NT2/D1 (cell line): ENCODE data around the gene AKT2.
"Not testable (repeated sequence)": the region's sequence is repeated elsewhere in the genome, so short reads cannot be mapped to it uniquely, and the experiment has no call there.

ENCODE experiments used
- DNase-seq: peaks from one replicate; pipeline ENCODE4 v3.0.0-alpha.2; 2011; ENCODE audit warnings: low read depth, low spot score
- H3K27me3 ChIP-seq: 2 replicates; pipeline ENCODE4 v1.6.0; 2011; ENCODE audit warnings: mild to moderate bottlenecking; ENCODE audit not compliant: insufficient read length, insufficient read depth
- H3K36me3 ChIP-seq: 2 replicates; pipeline ENCODE4 v1.6.1; 2011; ENCODE audit warnings: mild to moderate bottlenecking, low read length, mixed read lengths; ENCODE audit not compliant: insufficient read depth, insufficient read length
- H3K4me1 ChIP-seq: 2 replicates; pipeline ENCODE4 v1.5.1; 2011; ENCODE audit not compliant: insufficient read depth, insufficient read length
- H3K4me3 ChIP-seq: 2 replicates; pipeline ENCODE4 v1.5.1; 2011; ENCODE audit warnings: low read depth; ENCODE audit not compliant: insufficient read length
- H3K9ac ChIP-seq: 2 replicates; pipeline ENCODE4 v1.6.0; 2011; ENCODE audit warnings: low read depth; ENCODE audit not compliant: insufficient read length
- H3K9me3 ChIP-seq: 2 replicates; pipeline ENCODE4 v1.5.1; 2011; ENCODE audit warnings: mild to moderate bottlenecking, low read length; ENCODE audit not compliant: insufficient read depth
- SUZ12 ChIP-seq: IDR thresholded peaks from 2 replicates; pipeline ENCODE4 v1.6.1; 2011; ENCODE audit not compliant: insufficient read length, insufficient read depth; ENCODE audit errors: extremely low read depth
- YY1 ChIP-seq: IDR thresholded peaks from 2 replicates; pipeline ENCODE4 v1.6.1; 2011; ENCODE audit not compliant: insufficient read length, insufficient read depth
- ZNF274 ChIP-seq: IDR thresholded peaks from 2 replicates; pipeline ENCODE4 v1.6.1; 2011; ENCODE audit warnings: mild to moderate bottlenecking, low read depth, low read length

Gene AKT2

GRCh38 chr19:40284501-40285352 lies at the start of gene AKT2:
TSS of gene AKT2 (minus strand) at chr19:40285345. CDS start at chr19:40265267, 20,078 bp downstream.
- Histone ChIP-seq H3K9me3 (no peaks in the 10 kb centered on the region), H3K4me3 (peak within 1 kb of the TSS; percentile 84), H3K4me1 (peaks cover 15% of the 10 kb centered on the region), H3K27me3 (no peaks in the 10 kb centered on the region), H3K9ac (peak within 1 kb of the TSS; percentile 95), H3K36me3 (peaks cover 18% of the 10 kb centered on the region)
- DNase-seq, result peak; percentile 51
- TF ChIP-seq ZNF274, result no peak
- TF ChIP-seq SUZ12, result no peak
- TF ChIP-seq YY1, result no peak

GRCh38 chr19:40333083-40333482 lies 47.9 kb upstream of the AKT2 start:
- H3K36me3 ChIP-seq, result peaks cover 50% of the 10 kb centered on the region
- not testable (repeated sequence) for H3K9ac ChIP-seq, H3K4me3 ChIP-seq, H3K27me3 ChIP-seq, H3K9me3 ChIP-seq, DNase-seq, H3K4me1 ChIP-seq

GRCh38 chr19:40332669-40333068 lies 47.5 kb upstream of the AKT2 start:
- H3K9me3 ChIP-seq, result no peaks in the 10 kb centered on the region
- peaks cover 54% of the 10 kb centered on the region for H3K36me3 ChIP-seq
- H3K4me1 ChIP-seq, result peaks cover 6% of the 10 kb centered on the region
- H3K4me3 ChIP-seq, result no peak overlapping the region
- no peaks in the 10 kb centered on the region for H3K27me3 ChIP-seq
- no peak for TF ChIP-seq ZNF274
- no peak for TF ChIP-seq YY1
- no peak overlapping the region for H3K9ac ChIP-seq
- no peak for DNase-seq

DNA sequence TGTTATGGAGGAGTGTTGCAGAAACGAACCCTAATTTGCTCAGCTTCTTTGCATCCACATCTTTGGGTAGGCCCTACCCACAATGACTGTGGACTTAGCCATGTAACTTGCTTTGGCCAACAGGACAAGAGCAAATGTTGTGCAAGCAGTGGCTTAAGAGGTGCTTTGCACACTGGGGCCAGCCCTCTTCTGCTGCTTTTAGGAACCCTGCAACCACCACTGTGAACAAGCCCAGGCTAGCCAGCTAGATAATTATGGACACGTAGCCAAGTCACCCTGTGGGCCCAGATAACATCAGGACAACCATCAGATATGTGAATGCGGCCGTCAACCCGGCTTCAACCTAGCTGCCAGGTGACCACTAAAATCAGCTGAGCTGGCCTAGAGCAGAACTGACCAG lies 45.9 kb upstream of the AKT2 start:
- H3K9me3 ChIP-seq, result no peaks in the 10 kb centered on the region
- peaks cover 63% of the 10 kb centered on the region for H3K36me3 ChIP-seq
- no peak overlapping the region for H3K9ac ChIP-seq
- TF ChIP-seq SUZ12 (no peak), ZNF274 (no peak), YY1 (no peak)
- H3K4me3 ChIP-seq, result no peak overlapping the region
- no peak for DNase-seq
- no peaks in the 10 kb centered on the region for H3K27me3 ChIP-seq
- peaks cover 6% of the 10 kb centered on the region for H3K4me1 ChIP-seq

DNA sequence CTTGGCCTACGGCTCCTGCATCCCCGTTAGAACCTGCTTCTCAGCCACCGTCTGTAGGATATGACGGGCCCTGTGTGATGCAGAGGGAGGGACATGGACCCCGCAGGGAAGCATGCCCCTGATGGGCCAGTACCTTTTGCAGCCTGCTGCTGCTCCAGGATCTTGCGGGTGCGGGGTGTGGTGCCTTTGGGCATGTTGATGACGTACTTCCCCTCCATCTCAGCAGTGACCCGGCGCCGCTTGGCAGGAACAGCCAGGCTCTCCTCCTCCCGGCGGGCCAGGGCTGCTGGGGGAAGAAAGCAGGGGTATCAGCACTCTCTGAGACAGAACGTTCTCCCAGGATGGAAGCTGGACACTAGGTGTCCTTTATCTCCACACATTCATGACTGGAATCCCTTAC lies 41.1 kb upstream of the AKT2 start:
- no peak for DNase-seq
- H3K4me1 ChIP-seq, result peaks cover 10% of the 10 kb centered on the region
- no peaks in the 10 kb centered on the region for H3K9me3 ChIP-seq
- TF ChIP-seq SUZ12, result no peak
- no peak for TF ChIP-seq YY1
- TF ChIP-seq ZNF274, result no peak
- H3K27me3 ChIP-seq, result no peaks in the 10 kb centered on the region
- H3K4me3 ChIP-seq, result no peak overlapping the region
- H3K9ac ChIP-seq, result no peak overlapping the region
- peaks cover 69% of the 10 kb centered on the region for H3K36me3 ChIP-seq

- Histone ChIP-seq H3K27me3 (no peaks in the 10 kb centered on the region), H3K9ac (no peak overlapping the region), H3K4me3 (no peak overlapping the region), H3K36me3 (peaks cover 73% of the 10 kb centered on the region), H3K9me3 (no peaks in the 10 kb centered on the region), H3K4me1 (peaks cover 8% of the 10 kb centered on the region)
- TF ChIP-seq SUZ12, result no peak
- no peak for DNase-seq
These were observed 38.6 kb upstream of the AKT2 start for GRCh38 chr19:40323705-40324104.

- TF ChIP-seq SUZ12, result no peak
- Histone ChIP-seq H3K27me3 (no peaks in the 10 kb centered on the region), H3K9me3 (no peaks in the 10 kb centered on the region), H3K9ac (no peak overlapping the region), H3K36me3 (peaks cover 71% of the 10 kb centered on the region), H3K4me3 (no peak overlapping the region), H3K4me1 (peaks cover 6% of the 10 kb centered on the region)
- no peak for DNase-seq
These were observed 37.9 kb upstream of the AKT2 start for GRCh38 chr19:40322951-40323615.

DNA sequence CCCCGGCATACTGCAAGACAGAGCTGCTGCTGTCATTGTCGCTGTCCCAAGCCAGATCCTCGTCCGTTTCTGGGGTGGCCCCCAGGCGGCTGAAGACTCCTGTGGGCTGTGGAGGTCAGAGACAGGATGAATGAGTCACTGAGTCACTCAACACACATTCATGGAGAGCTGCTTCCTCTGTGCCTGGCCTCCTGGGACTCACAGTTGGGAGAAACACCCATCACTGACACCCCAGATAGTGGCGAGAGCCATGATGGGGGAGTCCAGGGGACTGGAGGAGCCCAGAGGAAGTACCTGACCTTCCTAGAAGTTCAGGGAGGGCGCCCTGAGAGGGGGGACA lies 37.1 kb upstream of the AKT2 start:
- Histone ChIP-seq H3K9me3 (no peaks in the 10 kb centered on the region), H3K27me3 (no peaks in the 10 kb centered on the region), H3K4me3 (no peak overlapping the region), H3K36me3 (peaks cover 64% of the 10 kb centered on the region), H3K9ac (no peak overlapping the region), H3K4me1 (peaks cover 6% of the 10 kb centered on the region)
- DNase-seq, result no peak
- TF ChIP-seq SUZ12, result no peak
- TF ChIP-seq ZNF274, result no peak
- no peak for TF ChIP-seq YY1
